PC-3 (cell line): Measurements from ENCODE around the gene PPFIBP1. TPM values are rescaled to one million over a fixed set of nuclear protein-coding genes. Genes with fewer than 3 reads are reported as not detected.
A peak's percentile ranks its signal among the peaks of the same experiment; 100 is the strongest.

Experiments
- ATAC-seq: fragments of 200-7000 bp; cut with Tn5 transposase; 2 replicates; pipeline ENCODE4 v1.9.1; 2020; ENCODE audit warnings: mild to moderate bottlenecking, moderate library complexity
- BruUV-seq: library from RNA; stranded (reverse); fragments of 400-500 nt; replicated peaks from 2 replicates; lab custom pipeline; 2021; lab: Mats Ljungman, UMichigan
- CTCF ChIA-PET: fragments of 300-600 bp; sonication (Branson Sonifier 250); formaldehyde crosslinking; loops from one replicate; lab custom pipeline; 2022; ENCODE audit warnings: antibody characterized with exemption; lab: Charles Lee
- POLR2A ChIA-PET: fragments of 300-600 bp; sonication (Branson Sonifier 250); formaldehyde crosslinking; loops from one replicate; lab custom pipeline; 2022; ENCODE audit warnings: antibody characterized with exemption; ENCODE audit not compliant: unreplicated experiment; lab: Charles Lee
- DNase-seq: peaks from one replicate; pipeline ENCODE4 v3.0.0-alpha.2; 2015
- H2AFZ ChIP-seq: fragments of 300-600 bp; sonication (generic); 2 replicates; pipeline ENCODE4 v1.6.0; 2016; ENCODE audit warnings: antibody characterized with exemption, low read length
- H3F3A ChIP-seq: fragments of 300-600 bp; sonication (generic); one replicate; pipeline ENCODE4 v1.6.0; 2017; ENCODE audit warnings: antibody characterized with exemption, low read length, control low read depth, mild to moderate bottlenecking; ENCODE audit not compliant: unreplicated experiment
- H3K27ac ChIP-seq: fragments of 300-600 bp; sonication (generic); 2 replicates; pipeline ENCODE4 v1.5.1; 2016; ENCODE audit warnings: mild to moderate bottlenecking, low read length
- H3K27me3 ChIP-seq: fragments of 300-600 bp; sonication (generic); 2 replicates; pipeline ENCODE4 v1.6.1; 2016; ENCODE audit warnings: low read length, mixed read lengths
- H3K36me3 ChIP-seq: fragments of 300-600 bp; sonication (generic); 2 replicates; pipeline ENCODE4 v1.6.1; 2016; ENCODE audit warnings: low read depth, mixed run types, low read length, mixed read lengths
- H3K4me1 ChIP-seq: fragments of 300-600 bp; sonication (generic); 2 replicates; pipeline ENCODE4 v1.5.1; 2016; ENCODE audit warnings: low read length; ENCODE audit not compliant: insufficient read depth
- H3K4me2 ChIP-seq: fragments of 300-600 bp; sonication (generic); 2 replicates; pipeline ENCODE4 v1.6.0; 2016; ENCODE audit warnings: low read length
- H3K4me3 ChIP-seq: fragments of 300-600 bp; sonication (generic); 2 replicates; pipeline ENCODE4 v1.5.1; 2016; ENCODE audit warnings: mild to moderate bottlenecking, low read length, mixed read lengths
- H3K79me2 ChIP-seq: fragments of 300-600 bp; sonication (generic); 2 replicates; pipeline ENCODE4 v1.6.1; 2017; ENCODE audit warnings: low read length, mixed read lengths
- H3K9ac ChIP-seq: fragments of 300-600 bp; sonication (generic); 2 replicates; pipeline ENCODE4 v1.6.0; 2016; ENCODE audit warnings: mild to moderate bottlenecking, low read length
- H3K9me2 ChIP-seq: fragments of 300-600 bp; sonication (generic); replicated peaks from 2 replicates; pipeline ENCODE4 v1.6.1; 2016; ENCODE audit warnings: mixed run types, low read length, mixed read lengths
- H3K9me3 ChIP-seq: fragments of 300-600 bp; sonication (generic); 2 replicates; pipeline ENCODE4 v1.6.1; 2016; ENCODE audit warnings: low read length, mixed read lengths
- H4K20me1 ChIP-seq: fragments of 300-600 bp; sonication (generic); 2 replicates; pipeline ENCODE4 v1.6.1; 2016; ENCODE audit warnings: low read length, mixed read lengths
- EZH2 ChIP-seq: fragments of 300-600 bp; sonication (generic); IDR thresholded peaks from one replicate; pipeline ENCODE4 v1.6.1; 2017; ENCODE audit warnings: antibody characterized with exemption, mild to moderate bottlenecking, low read length; ENCODE audit not compliant: unreplicated experiment
- EZH2phosphoT487 ChIP-seq: fragments of 300-600 bp; sonication (generic); IDR thresholded peaks from 2 replicates; pipeline ENCODE4 v1.6.1; 2018; ENCODE audit warnings: mild to moderate bottlenecking, antibody characterized with exemption, low read length, borderline replicate concordance
- intact Hi-C: fragments of 100-400 bp; cut with micrococcal nuclease; formaldehyde crosslinking; loops from 2 replicates; pipeline ENCODE4 v1.9.0; 2023
- total RNA-seq: library from RNA; depleted of rRNA; stranded (reverse); fragments of >200 nt; gene quantifications from 2 replicates; pipeline ENCODE4 v1.2.3, GENCODE V29; 2014
- TF ChIP-seq, protein P1 (sequence below): fragments of 300-600 bp; sonication (generic); conservative IDR thresholded peaks from 2 replicates; pipeline ENCODE4 v1.5.1; 2017; ENCODE audit warnings: antibody characterized with exemption, low read depth, mild to moderate bottlenecking, low read length

The PPFIBP1 gene
- total RNA-seq, 1 experiment from 2014 or later, result 56.9 TPM

- no peak for DNase-seq
- POLR2A ChIA-PET, result no interaction called here
- Histone ChIP-seq H4K20me1 (no peaks in the 10 kb centered on the region), H3F3A (no peaks in the 10 kb centered on the region), H3K9ac (no peak overlapping the region), H3K4me3 (no peak overlapping the region), H2AFZ (no peak overlapping the region), H3K79me2 (no peaks in the 10 kb centered on the region), H3K27me3 (no peaks in the 10 kb centered on the region), H3K36me3 (peaks cover 13% of the 10 kb centered on the region; the same call in 1 of the 2 replicates), H3K4me2 (no peak overlapping the region), H3K4me1 (no peaks in the 10 kb centered on the region), H3K9me3 (no peaks in the 10 kb centered on the region), H3K27ac (no peak overlapping the region), H3K9me2 (no peaks in the 10 kb centered on the region)
- TF ChIP-seq, protein P1, sequence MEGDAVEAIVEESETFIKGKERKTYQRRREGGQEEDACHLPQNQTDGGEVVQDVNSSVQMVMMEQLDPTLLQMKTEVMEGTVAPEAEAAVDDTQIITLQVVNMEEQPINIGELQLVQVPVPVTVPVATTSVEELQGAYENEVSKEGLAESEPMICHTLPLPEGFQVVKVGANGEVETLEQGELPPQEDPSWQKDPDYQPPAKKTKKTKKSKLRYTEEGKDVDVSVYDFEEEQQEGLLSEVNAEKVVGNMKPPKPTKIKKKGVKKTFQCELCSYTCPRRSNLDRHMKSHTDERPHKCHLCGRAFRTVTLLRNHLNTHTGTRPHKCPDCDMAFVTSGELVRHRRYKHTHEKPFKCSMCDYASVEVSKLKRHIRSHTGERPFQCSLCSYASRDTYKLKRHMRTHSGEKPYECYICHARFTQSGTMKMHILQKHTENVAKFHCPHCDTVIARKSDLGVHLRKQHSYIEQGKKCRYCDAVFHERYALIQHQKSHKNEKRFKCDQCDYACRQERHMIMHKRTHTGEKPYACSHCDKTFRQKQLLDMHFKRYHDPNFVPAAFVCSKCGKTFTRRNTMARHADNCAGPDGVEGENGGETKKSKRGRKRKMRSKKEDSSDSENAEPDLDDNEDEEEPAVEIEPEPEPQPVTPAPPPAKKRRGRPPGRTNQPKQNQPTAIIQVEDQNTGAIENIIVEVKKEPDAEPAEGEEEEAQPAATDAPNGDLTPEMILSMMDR, result no peak
- TF ChIP-seq EZH2phosphoT487 (no peak), EZH2 (no peak)
- intact Hi-C loops, result no loop called here
- BruUV-seq, result no TSS peak
- no peak for ATAC-seq
- CTCF ChIA-PET, result no interaction called here
These were observed 173.0 kb downstream of the PPFIBP1 start for GRCh38 chr12:27696864-27697564.

DNA sequence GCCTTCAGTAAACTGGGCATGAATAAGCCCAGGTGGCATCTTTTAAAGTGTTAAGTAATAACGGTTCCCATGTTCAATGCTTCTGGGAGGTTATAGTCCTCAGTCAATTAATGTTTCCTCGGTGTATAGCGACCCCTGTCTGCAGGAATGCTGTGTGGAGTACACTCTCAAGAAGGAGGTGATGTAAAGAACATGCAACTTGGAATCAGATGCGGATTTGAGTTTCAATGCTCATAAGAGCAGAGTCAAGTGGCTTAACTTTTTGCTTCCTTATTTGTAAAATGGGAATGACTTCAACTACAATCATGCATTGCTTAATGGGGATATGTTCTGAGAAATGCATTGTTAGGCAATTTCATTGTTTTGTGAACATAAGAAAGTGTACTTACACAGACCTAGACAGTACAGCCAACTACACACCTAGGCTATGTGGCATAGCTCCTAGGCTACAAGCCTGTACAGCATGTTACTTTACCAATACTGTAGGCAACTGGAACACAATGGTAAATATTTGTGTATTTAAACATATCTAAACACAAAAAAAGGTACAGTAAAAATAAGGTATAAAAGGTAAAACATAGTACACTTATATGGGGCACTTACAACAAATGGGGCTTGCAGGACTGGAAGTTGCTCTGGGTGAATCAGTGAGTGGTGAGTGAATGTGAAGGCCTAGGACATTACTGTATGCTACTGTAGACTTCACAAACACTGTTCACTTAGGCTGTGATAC is 179.9 kb downstream of the PPFIBP1 start:
- no TSS peak for BruUV-seq
- Histone ChIP-seq H3K9me2 (no peaks in the 10 kb centered on the region), H4K20me1 (no peaks in the 10 kb centered on the region), H3K27ac (no peak overlapping the region), H3K79me2 (no peaks in the 10 kb centered on the region), H3K36me3 (no peaks in the 10 kb centered on the region), H3F3A (no peaks in the 10 kb centered on the region), H3K4me1 (no peaks in the 10 kb centered on the region), H3K27me3 (no peaks in the 10 kb centered on the region), H3K4me3 (no peak overlapping the region), H3K4me2 (no peak overlapping the region), H3K9me3 (no peaks in the 10 kb centered on the region), H2AFZ (no peak overlapping the region), H3K9ac (no peak overlapping the region)
- ATAC-seq (peak; percentile 99), DNase-seq (peak; percentile 98)
- ChIA-PET POLR2A (no interaction called here), CTCF (interaction anchor here (0.6 kb wide), 1 partner anchor 321 kb away, joined by 3 read pairs; no protein-coding TSS in a partner anchor)
- TF ChIP-seq EZH2 (no peak), EZH2phosphoT487 (no peak)
- TF ChIP-seq, protein P1, result peak; percentile 99; the same call in 1 of the 2 replicates
- intact Hi-C loops, result loop anchor here (1.0 to 10.0 kb wide), 6 partner anchors 52 to 687 kb away; partner anchors contain the start of genes BMAL2 and PPFIBP1
